K562 (cell line): Measurements from ENCODE around the gene AIRE. TPM values are rescaled to one million over a fixed set of nuclear protein-coding genes. Genes with fewer than 3 reads are reported as not detected.
A peak's percentile ranks its signal among the peaks of the same experiment; 100 is the strongest.

Experiments
- ATAC-seq: fragments of 200-7000 bp; cut with Tn5 transposase; 3 replicates; pipeline ENCODE4 v1.9.1; 2020; ENCODE audit warnings: moderate library complexity
- BruUV-seq: library from RNA; stranded (reverse); fragments of 400-500 nt; replicated peaks from 2 replicates; lab custom pipeline; 2021; lab: Mats Ljungman, UMichigan
- CTCF ChIA-PET: fragments of 300-600 bp; formaldehyde crosslinking; extraction: SDS; loops from one replicate; lab custom pipeline; 2021; ENCODE audit warnings: low intra/inter-chr PET ratio; lab: Yijun Ruan, JAX
- POLR2A ChIA-PET: fragments of 300-600, 350-650 bp; sonication (Branson Sonifier 250); formaldehyde crosslinking; extraction: SDS; loops from one replicate; lab custom pipeline; 2021; ENCODE audit warnings: antibody characterized with exemption, inconsistent platforms; lab: Yijun Ruan, JAX
- DNase-seq, 4 experiments: peaks; one replicate each; pipeline versions ENCODE4 v3.0.0 to v3.0.0-alpha.2; 2011 to 2018; ENCODE audit warnings: low spot score in 3 of 4, mixed read lengths in 3 of 4; ENCODE audit errors: extremely low read depth in 1 of 4
- FAIRE-seq: peaks from 2 replicates; lab custom pipeline; 2011; peaks lifted over from hg19 to GRCh38; lab: Jason Lieb, UNC
- H2AFZ ChIP-seq: 2 replicates; pipeline ENCODE4 v1.6.0; 2011; ENCODE audit warnings: low read depth, low read length, control low read depth, inconsistent platforms
- H3K27ac ChIP-seq: fragments of 200-600 bp; 3 replicates; pipeline ENCODE4 v1.8.0; 2011; ENCODE audit warnings: low read depth, mild to moderate bottlenecking, control low read depth, inconsistent platforms, low read length, moderate library complexity, mixed read lengths; ENCODE audit errors: extremely low read depth
- H3K27me3 ChIP-seq, 2 experiments: fragments of 300-600 bp in 1 of 2; 2 replicates in 1 of 2; 3 replicates in 1 of 2; pipeline versions ENCODE4 v1.6.0 to v1.8.0; 2011; ENCODE audit warnings: inconsistent platforms in 2 of 2, low read length in 2 of 2, mild to moderate bottlenecking in 1 of 2, mixed read lengths in 1 of 2, moderate library complexity in 1 of 2; ENCODE audit not compliant: control insufficient read depth in 2 of 2, insufficient read depth in 2 of 2
- H3K36me3 ChIP-seq: fragments of 300-600 bp; 3 replicates; pipeline ENCODE4 v1.8.0; 2011; ENCODE audit warnings: mild to moderate bottlenecking, low read length, inconsistent platforms; ENCODE audit not compliant: control insufficient read depth, insufficient read depth
- H3K4me1 ChIP-seq, 2 experiments: fragments of 200-600 bp in 1 of 2; replicated peaks in 1 of 2; 2 replicates in 1 of 2; 3 replicates in 1 of 2; pipeline versions ENCODE4 v1.5.1 to v1.8.0; 2011; ENCODE audit warnings: inconsistent platforms in 2 of 2, low read length in 2 of 2, mild to moderate bottlenecking in 1 of 2, mixed read lengths in 1 of 2, moderate library complexity in 1 of 2; ENCODE audit not compliant: control insufficient read depth in 2 of 2, insufficient read depth in 2 of 2
- H3K4me2 ChIP-seq: 2 replicates; pipeline ENCODE4 v1.6.1; 2011; ENCODE audit warnings: low read length, control low read depth, inconsistent platforms, mixed read lengths; ENCODE audit not compliant: insufficient read depth
- H3K4me3 ChIP-seq: fragments of 200-600 bp; sonication (generic), shearing (Covaris generic); 2 replicates; pipeline ENCODE4 v1.5.1; 2016; ENCODE audit warnings: control low read depth, inconsistent platforms
- H3K79me2 ChIP-seq: fragments of 200-600 bp; 3 replicates; pipeline ENCODE4 v1.8.0; 2011; ENCODE audit warnings: low read length, inconsistent platforms; ENCODE audit not compliant: control insufficient read depth, insufficient read depth
- H3K9ac ChIP-seq, 2 experiments: 2 replicates each; pipeline versions ENCODE4 v1.6.0 to v1.6.1; 2011; ENCODE audit warnings: low read depth in 2 of 2, low read length in 2 of 2, control low read depth in 1 of 2, inconsistent platforms in 1 of 2, mild to moderate bottlenecking in 1 of 2, mixed read lengths in 1 of 2; ENCODE audit not compliant: insufficient read depth in 1 of 2
- H3K9me1 ChIP-seq: one replicate; pipeline ENCODE4 v1.6.0; 2011; ENCODE audit warnings: inconsistent platforms, mild to moderate bottlenecking, low read length, moderate library complexity; ENCODE audit not compliant: control insufficient read depth, insufficient read depth
- H3K9me3 ChIP-seq: replicated peaks from 2 replicates; pipeline ENCODE4 v1.5.1; 2011; ENCODE audit warnings: low read depth, low read length, inconsistent platforms; ENCODE audit not compliant: control insufficient read depth, insufficient read depth
- H4K20me1 ChIP-seq: replicated peaks from 2 replicates; pipeline ENCODE4 v1.6.1; 2011; ENCODE audit warnings: low read length, inconsistent platforms, mixed read lengths; ENCODE audit not compliant: control insufficient read depth, insufficient read depth
- CHD7 ChIP-seq: fragments of 200-600 bp; sonication (generic); IDR thresholded peaks from one replicate; pipeline ENCODE4 v1.6.1; 2012; ENCODE audit warnings: mild to moderate bottlenecking, low read depth, low read length, inconsistent platforms
- ETS2 ChIP-seq: IDR thresholded peaks from 2 replicates; pipeline ENCODE4 v1.6.1; 2016; ENCODE audit warnings: borderline replicate concordance, missing genetic modification characterization, mild to moderate bottlenecking, moderate library complexity, missing compliant biosample characterization; ENCODE audit not compliant: poor library complexity, severe bottlenecking
- FOSL1 ChIP-seq: fragments of 200-800 bp; sonication (Bioruptor generic); conservative IDR thresholded peaks from 2 replicates; pipeline ENCODE4 v1.6.1; 2016; ENCODE audit warnings: missing genetic modification characterization, missing compliant biosample characterization
- MED1 ChIP-seq: sonication (generic); formaldehyde crosslinking; IDR thresholded peaks from 2 replicates; pipeline ENCODE4 v1.8.1; 2023; ENCODE audit warnings: missing genetic modification reagents, borderline replicate concordance
- POLR2G ChIP-seq: fragments of 200-400 bp; formaldehyde crosslinking; IDR thresholded peaks from 2 replicates; pipeline ENCODE4 v1.6.1; 2017; ENCODE audit warnings: low read depth, mild to moderate bottlenecking, antibody characterized with exemption, low read length, moderate library complexity
- RBM22 ChIP-seq: fragments of 200-400 bp; formaldehyde crosslinking; IDR thresholded peaks from 2 replicates; pipeline ENCODE4 v1.6.1; 2018; ENCODE audit warnings: low read length, low read depth; ENCODE audit not compliant: poor library complexity, severe bottlenecking
- TRIM28 ChIP-seq: fragments of 450-650 bp; IDR thresholded peaks from 2 replicates; pipeline ENCODE4 v1.6.1; 2017
- YY1 ChIP-seq, 3 experiments: IDR thresholded peaks; 2 replicates each; pipeline ENCODE4 v1.6.1; 2011; ENCODE audit warnings: low read length in 2 of 3, mild to moderate bottlenecking in 2 of 3, moderate library complexity in 2 of 3, borderline replicate concordance in 1 of 3, control low read depth in 1 of 3, low read depth in 1 of 3; ENCODE audit not compliant: insufficient read depth in 3 of 3, insufficient replicate concordance in 2 of 3, control insufficient read depth in 1 of 3, insufficient read length in 1 of 3; ENCODE audit errors: extremely low read depth in 1 of 3
- WGBS: fragments of 100-300 bp; shearing (Covaris generic); methylation state at CpG from one replicate; pipeline ENCODE4 v1.1.6; 2016; ENCODE audit warnings: low coverage, mixed read lengths; ENCODE audit not compliant: insufficient coverage; ENCODE audit errors: missing lambda C conversion rate; 5-methylcytosine and 5-hydroxymethylcytosine counted together
- in situ Hi-C: fragments of 300-500 bp; cut with MboI; formaldehyde crosslinking; loops from 4 replicates; pipeline ENCODE4 v1.15.0; 2018; ENCODE audit warnings: inconsistent platforms, mixed read lengths
- intact Hi-C: fragments of 100-400 bp; cut with micrococcal nuclease; formaldehyde crosslinking; loops from 2 replicates; pipeline ENCODE4 v1.14.2; 2022
- polyA plus RNA-seq, 8 experiments: library from polyadenylated mRNA; depleted of rRNA in 4 of 8; stranded (reverse) in 5 of 8; unstranded in 3 of 8; fragments of >200 nt; fragmentation: Nextera tagmentation in 2 of 8; fragmentation: Illumina TruSeq in 1 of 8; extraction: Ambion mirVana in 2 of 8; extraction: Trizol in 1 of 8; gene quantifications; 2 replicates each; pipeline versions ENCODE4 v1.2.1 to v1.2.3, GENCODE V29; 2011 to 2014; ENCODE audit warnings: inconsistent platforms in 1 of 8, missing spikeins in 1 of 8
- total RNA-seq, 7 experiments: library from RNA; depleted of rRNA in 6 of 7; stranded (reverse); fragments of >200 nt in 6 of 7; fragmentation: Illumina TruSeq in 2 of 7; extraction: Trizol in 2 of 7; gene quantifications; 2 replicates each; pipeline versions ENCODE4 v1.2.1 to v1.2.3, GENCODE V29; 2011 to 2021; ENCODE audit warnings: low replicate concordance in 1 of 7

The AIRE gene
- total and polyA plus RNA-seq, 9 of the 15 experiments (the other 6 are each of a cell fraction or from before 2014, with no cell fraction given), result 0.01 TPM; not detected in 8

GRCh38 chr21:44319407-44320065 lies 33.9 kb downstream of the AIRE start:
- no peaks in the 10 kb centered on the region for H3K79me2 ChIP-seq
- no peaks in the 10 kb centered on the region for H3K27me3 ChIP-seq
- peaks cover 0 to 34% of the 10 kb centered on the region in 2 experiments; a peak in 1 of 5 replicates for H3K4me1 ChIP-seq
- no peak overlapping the region for H3K4me3 ChIP-seq
- 91% methylated on average over 35 of the region's 35 CpGs for WGBS
- DNase-seq, result no peak
- H3K9me1 ChIP-seq, result no peaks in the 10 kb centered on the region
- ChIA-PET POLR2A (interaction anchor here (0.5 to 1.5 kb wide), 5 partner anchors 10 to 628 kb away, joined by 3 to 5 read pairs (median 4); no protein-coding TSS in a partner anchor), CTCF (no interaction called here)
- peak overlapping the region in 1 of 2 experiments; percentile 20; a peak in 1 of 4 replicates for H3K9ac ChIP-seq
- no peak overlapping the region for H3K4me2 ChIP-seq
- intact Hi-C loops (no loop called here), in situ Hi-C loops (no loop called here)
- no peak for TF ChIP-seq ETS2
- no peak; the same call in 1 of the 2 replicates for TF ChIP-seq POLR2G
- no peak for TF ChIP-seq MED1 (CRISPR knock-in tag)
- TF ChIP-seq YY1 (IDR thresholded peaks at IDR 0.05; ENCODE audit: borderline replicate concordance in 1 of 3, control insufficient read depth in 1 of 3, extremely low read depth in 1 of 3, insufficient read depth in 3 of 3, insufficient read length in 1 of 3, insufficient replicate concordance in 2 of 3, low read depth in 1 of 3, low read length in 2 of 3), result no peak
- TF ChIP-seq CHD7, result no peak
- TF ChIP-seq FOSL1 (tag), result no peak
- TF ChIP-seq TRIM28, result no peak
- peak; percentile 45 for TF ChIP-seq RBM22
- H3K36me3 ChIP-seq, result peaks cover 78% of the 10 kb centered on the region; the same call in 2 of the 3 replicates
- no peak overlapping the region for H2AFZ ChIP-seq
- ATAC-seq, result no peak
- H3K27ac ChIP-seq, result no peak overlapping the region
- no peak for FAIRE-seq
- no TSS peak for BruUV-seq
- no peaks in the 10 kb centered on the region for H3K9me3 ChIP-seq
- H4K20me1 ChIP-seq, result 0 out of 2 replicates have a peak, but pooled peaks cover 5% of the 10 kb centered on the region
